ENCODE results near the gene NANOS3. TPM values are rescaled to one million over a fixed set of nuclear protein-coding genes. Genes with fewer than 3 reads are reported as not detected.
"Not testable (repeated sequence)": the region's sequence is repeated elsewhere in the genome, so short reads cannot be mapped to it uniquely, and the experiment has no call there.

NANOS3 gene
- total RNA-seq, 1 experiment from 2014 or later = 1.2 TPM

DNA sequence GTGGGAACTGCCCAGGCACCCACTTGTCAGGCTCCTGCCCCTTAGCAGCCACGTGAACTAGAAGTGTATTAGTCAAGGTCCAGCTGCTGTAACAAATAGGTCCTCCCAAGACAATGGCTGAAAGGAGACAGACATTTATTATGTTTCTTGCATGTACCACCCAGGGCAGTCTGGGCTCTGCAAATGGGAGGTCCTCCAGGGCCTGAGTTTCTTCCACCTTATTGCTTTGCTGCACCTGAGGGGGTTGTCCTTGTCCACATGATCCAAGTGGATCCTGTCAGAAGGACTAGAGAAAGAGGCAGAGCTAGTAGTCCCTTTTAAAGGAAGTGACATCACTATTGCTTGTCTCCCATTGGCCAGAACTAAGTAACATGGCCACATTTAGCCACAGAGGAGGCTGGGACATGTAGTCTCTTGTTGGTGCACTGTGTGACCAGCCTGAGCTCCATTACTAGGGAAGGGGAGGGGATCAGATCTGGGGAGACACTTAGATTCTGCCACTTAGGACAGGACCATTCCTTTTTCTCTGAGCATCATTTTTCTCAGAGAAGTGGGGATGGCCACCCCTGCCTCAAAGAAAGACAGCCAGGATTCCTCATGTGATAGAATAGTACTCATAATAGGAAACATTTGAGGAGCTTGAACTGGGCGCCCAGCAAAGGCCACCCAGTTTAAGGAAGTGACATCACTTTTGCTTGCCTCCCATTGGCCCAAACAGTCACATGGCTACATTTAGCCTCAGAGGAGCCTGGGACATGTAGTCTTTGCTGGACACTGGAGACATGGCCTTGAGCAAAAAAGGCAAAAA is 44.2 kb downstream of the NANOS3 start:
- Mint-ChIP-seq H3K36me3 (ENCODE audit: insufficient read depth, unreplicated experiment) (peaks cover 28% of the 10 kb centered on the region), H3K9me3 (ENCODE audit: low read depth, unreplicated experiment) (no peaks in the 10 kb centered on the region), H3K27me3 (ENCODE audit: unreplicated experiment) (no peaks in the 10 kb centered on the region), H3K4me1 (ENCODE audit: low read depth, unreplicated experiment) (no peaks in the 10 kb centered on the region), H3K27ac (ENCODE audit: unreplicated experiment) (no peak overlapping the region), H3K4me3 (ENCODE audit: low read depth, unreplicated experiment) (no peak overlapping the region)
- TF ChIP-seq, protein P1, sequence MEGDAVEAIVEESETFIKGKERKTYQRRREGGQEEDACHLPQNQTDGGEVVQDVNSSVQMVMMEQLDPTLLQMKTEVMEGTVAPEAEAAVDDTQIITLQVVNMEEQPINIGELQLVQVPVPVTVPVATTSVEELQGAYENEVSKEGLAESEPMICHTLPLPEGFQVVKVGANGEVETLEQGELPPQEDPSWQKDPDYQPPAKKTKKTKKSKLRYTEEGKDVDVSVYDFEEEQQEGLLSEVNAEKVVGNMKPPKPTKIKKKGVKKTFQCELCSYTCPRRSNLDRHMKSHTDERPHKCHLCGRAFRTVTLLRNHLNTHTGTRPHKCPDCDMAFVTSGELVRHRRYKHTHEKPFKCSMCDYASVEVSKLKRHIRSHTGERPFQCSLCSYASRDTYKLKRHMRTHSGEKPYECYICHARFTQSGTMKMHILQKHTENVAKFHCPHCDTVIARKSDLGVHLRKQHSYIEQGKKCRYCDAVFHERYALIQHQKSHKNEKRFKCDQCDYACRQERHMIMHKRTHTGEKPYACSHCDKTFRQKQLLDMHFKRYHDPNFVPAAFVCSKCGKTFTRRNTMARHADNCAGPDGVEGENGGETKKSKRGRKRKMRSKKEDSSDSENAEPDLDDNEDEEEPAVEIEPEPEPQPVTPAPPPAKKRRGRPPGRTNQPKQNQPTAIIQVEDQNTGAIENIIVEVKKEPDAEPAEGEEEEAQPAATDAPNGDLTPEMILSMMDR (IDR thresholded peaks at IDR 0.05; ENCODE audit: unreplicated experiment) = no peak
- no TSS peak for BruUV-seq (replicated peaks)
- CTCF ChIA-PET = no interaction called here
- intact Hi-C loops (cut with micrococcal nuclease; ENCODE audit: unreplicated experiment) = no loop called here
- DNase-seq = no peak

DNA sequence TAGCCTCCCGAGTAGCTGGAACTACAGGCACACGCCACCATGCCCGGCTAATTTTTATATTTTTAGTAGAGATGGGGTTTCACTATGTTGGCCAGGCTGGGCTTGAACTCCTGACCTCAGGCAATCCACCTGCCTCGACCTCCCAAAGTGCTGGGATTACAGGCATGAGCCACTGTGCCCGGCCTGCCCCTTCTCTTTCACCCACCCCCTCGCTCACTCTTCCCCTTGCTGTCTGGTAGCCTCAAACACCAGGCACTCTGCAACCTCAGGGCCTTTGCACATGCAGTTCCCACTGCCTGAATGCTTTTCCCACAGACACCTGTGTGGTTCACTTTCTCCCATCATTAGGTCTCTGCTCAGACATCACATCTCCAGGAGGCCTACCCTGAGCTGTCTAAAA is 45.2 kb downstream of the NANOS3 start:
- CTCF ChIA-PET; H3K4me3 Mint-ChIP-seq (ENCODE audit: low read depth, unreplicated experiment): not testable (repeated sequence)

GRCh38 chr19:13923194-13923987 is 46.5 kb downstream of the NANOS3 start:
- H3K4me3 Mint-ChIP-seq (ENCODE audit: low read depth, unreplicated experiment) = no peak overlapping the region
- no peaks in the 10 kb centered on the region for H3K4me1 Mint-ChIP-seq (ENCODE audit: low read depth, unreplicated experiment)
- BruUV-seq (replicated peaks) = no TSS peak
- no peak for DNase-seq
- intact Hi-C loops (cut with micrococcal nuclease; ENCODE audit: unreplicated experiment) = no loop called here
- H3K36me3 Mint-ChIP-seq (ENCODE audit: insufficient read depth, unreplicated experiment) = peaks cover 25% of the 10 kb centered on the region
- H3K9me3 Mint-ChIP-seq (ENCODE audit: low read depth, unreplicated experiment) = no peaks in the 10 kb centered on the region
- no peaks in the 10 kb centered on the region for H3K27me3 Mint-ChIP-seq (ENCODE audit: unreplicated experiment)
- CTCF ChIA-PET = no interaction called here
- H3K27ac Mint-ChIP-seq (ENCODE audit: unreplicated experiment) = no peak overlapping the region
- TF ChIP-seq, protein P1 (IDR thresholded peaks at IDR 0.05; ENCODE audit: unreplicated experiment) = no peak

More for the DNA sequence above, 45.2 kb downstream of the NANOS3 start:
- intact Hi-C loops (cut with micrococcal nuclease; ENCODE audit: unreplicated experiment); H3K27me3 Mint-ChIP-seq (ENCODE audit: unreplicated experiment); H3K27ac Mint-ChIP-seq (ENCODE audit: unreplicated experiment); DNase-seq; H3K9me3 Mint-ChIP-seq (ENCODE audit: low read depth, unreplicated experiment); H3K4me1 Mint-ChIP-seq (ENCODE audit: low read depth, unreplicated experiment); BruUV-seq (replicated peaks): not testable (repeated sequence)
- H3K36me3 Mint-ChIP-seq (ENCODE audit: insufficient read depth, unreplicated experiment) = peaks cover 28% of the 10 kb centered on the region

DNA sequence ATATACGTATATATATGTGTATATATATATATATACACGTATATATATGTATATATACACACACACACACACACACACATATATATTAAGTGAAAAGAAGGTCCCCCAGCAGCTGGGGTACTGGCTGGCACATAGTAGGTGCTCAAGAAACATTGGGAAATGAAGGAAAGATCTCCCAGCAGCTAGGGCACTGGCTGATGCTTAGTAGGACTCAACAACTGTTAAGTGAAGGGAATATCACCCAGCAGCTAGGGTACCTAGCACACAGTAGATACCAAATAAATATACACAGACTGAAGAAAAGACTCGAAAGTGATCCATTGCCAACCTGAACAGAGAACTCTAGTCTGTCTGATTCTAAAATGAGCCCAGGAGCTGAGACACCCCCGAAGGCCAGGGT is 49.1 kb downstream of the NANOS3 start:
- Mint-ChIP-seq H3K27me3 (ENCODE audit: unreplicated experiment) (no peaks in the 10 kb centered on the region), H3K4me3 (ENCODE audit: low read depth, unreplicated experiment) (no peak overlapping the region), H3K4me1 (ENCODE audit: low read depth, unreplicated experiment) (no peaks in the 10 kb centered on the region), H3K27ac (ENCODE audit: unreplicated experiment) (no peak overlapping the region), H3K36me3 (ENCODE audit: insufficient read depth, unreplicated experiment) (peaks cover 16% of the 10 kb centered on the region), H3K9me3 (ENCODE audit: low read depth, unreplicated experiment) (no peaks in the 10 kb centered on the region)
- DNase-seq = no peak
- TF ChIP-seq, protein P1 (IDR thresholded peaks at IDR 0.05; ENCODE audit: unreplicated experiment) = no peak
- CTCF ChIA-PET = no interaction called here
- intact Hi-C loops (cut with micrococcal nuclease; ENCODE audit: unreplicated experiment) = no loop called here
- no TSS peak for BruUV-seq (replicated peaks)
